HG03280 (cell line): ENCODE results near the gene FSHR.

Experiments
- ATAC-seq: cut with Tn5 transposase; IDR thresholded peaks from one replicate; pipeline ENCODE4 v1.9.1; 2021; ENCODE audit warnings: mild to moderate bottlenecking, moderate library complexity; ENCODE audit not compliant: unreplicated experiment

The FSHR gene

DNA sequence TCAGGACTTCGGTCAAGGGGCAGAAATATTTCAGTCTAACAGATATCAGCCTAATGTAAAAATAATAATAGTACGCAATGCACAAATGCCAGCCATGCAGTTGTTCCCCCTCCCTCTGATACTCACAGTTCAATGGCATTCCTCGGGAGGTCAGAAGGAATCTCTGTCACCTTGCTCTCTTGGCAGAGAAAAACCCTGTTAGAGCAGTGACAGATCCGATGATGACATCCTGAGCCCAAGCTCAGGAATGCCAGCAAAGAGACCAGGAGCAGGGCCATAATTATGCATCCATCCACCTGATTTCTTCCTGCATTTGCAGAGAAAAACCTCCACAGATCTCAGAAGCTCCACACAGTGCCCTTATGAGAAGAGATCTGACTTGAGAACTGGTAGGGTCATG lies at the start of gene FSHR:
Gene FSHR (minus strand): TSS at position 376 of the 400 bp plus-strand sequence. CDS start 98 bp downstream, at position 278.
- no peak for ATAC-seq

- no peak for ATAC-seq
These were observed 45.0 kb upstream of the FSHR start for GRCh38 chr2:49199266-49199665.

DNA sequence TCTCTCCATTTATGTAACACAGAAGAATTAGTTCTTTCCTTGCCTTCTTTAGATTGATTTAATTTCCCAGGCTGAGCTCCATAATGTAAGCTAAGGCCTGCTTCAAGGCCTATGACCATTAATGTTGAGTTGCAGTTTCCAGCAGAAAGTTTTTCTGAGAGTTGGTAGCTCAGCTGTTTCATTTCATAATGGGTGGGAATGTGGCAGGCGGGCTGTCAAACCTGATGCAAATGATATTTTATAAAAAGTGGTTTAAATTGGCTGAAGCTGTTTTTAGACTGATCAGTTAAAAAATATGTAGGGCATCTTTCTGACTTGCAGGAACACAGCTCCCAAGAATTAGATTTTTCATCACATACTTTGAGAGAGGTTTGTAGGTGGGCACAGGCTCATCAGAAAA lies 40.4 kb upstream of the FSHR start:
- ATAC-seq, result no peak

- ATAC-seq, result no peak
These were observed 37.7 kb upstream of the FSHR start for GRCh38 chr2:49192036-49192435.

- ATAC-seq, result no peak
These were observed 35.4 kb upstream of the FSHR start for GRCh38 chr2:49189512-49190225.

- ATAC-seq, result no peak
These were observed 31.8 kb upstream of the FSHR start for GRCh38 chr2:49186050-49186648.

DNA sequence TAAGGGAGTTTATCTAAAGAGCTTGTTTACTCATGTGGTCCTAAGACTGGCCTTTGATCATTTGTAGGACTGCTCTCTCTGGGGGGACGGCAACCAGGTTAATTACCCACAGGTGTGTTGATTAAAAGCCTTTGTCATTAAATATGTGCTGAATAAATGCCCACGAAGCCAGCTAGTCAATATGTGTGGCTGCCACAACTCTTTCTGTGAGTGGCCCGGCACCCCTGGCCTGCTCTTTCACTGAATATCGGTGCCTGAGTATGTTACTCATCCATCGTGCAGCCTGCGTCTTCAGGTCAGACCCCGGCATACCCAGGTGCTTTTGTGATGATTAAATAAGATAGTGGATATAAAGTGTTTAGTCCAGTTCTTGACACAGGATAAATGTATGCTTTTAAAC lies 24.3 kb upstream of the FSHR start:
- ATAC-seq, result no peak

- no peak for ATAC-seq
These were observed 22.9 kb upstream of the FSHR start for GRCh38 chr2:49177194-49177593.

DNA sequence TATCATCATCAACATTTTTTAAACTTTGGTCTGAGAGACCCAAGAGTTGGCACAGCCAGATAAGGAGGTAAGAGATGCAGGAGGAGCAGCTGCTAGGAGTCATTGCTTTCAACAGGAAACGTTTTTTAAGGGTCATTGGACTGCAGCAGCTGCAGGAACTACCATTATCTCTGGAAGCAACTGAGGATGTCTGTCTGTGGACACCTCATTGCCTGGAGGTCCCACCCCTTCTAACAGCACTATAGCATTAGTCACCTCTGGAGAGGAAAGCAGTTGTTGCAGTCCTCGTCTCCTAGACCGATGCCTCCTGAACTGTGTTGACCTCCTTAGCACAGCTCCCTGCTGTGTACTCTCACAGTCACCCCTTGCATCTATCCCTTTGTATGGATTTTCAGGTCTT lies 21.5 kb upstream of the FSHR start:
- ATAC-seq, result no peak

DNA sequence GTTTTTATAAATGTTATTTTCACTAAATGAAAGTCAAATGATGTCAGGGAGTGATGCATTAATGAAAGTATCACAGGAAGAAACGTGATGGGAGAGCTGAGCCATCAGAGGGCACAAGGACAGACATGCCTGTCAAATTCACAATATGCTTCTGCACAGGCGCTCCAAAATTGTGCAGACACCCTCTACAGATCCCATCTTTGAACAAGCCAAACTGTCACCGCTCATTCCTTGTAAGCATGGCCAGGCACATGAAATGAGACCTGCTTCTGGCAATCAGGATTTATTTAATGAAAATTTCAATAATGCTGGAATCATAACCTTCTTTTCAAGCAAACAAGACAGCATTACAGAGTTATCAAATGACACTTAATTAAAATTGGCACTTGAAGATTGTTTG lies 20.4 kb upstream of the FSHR start:
- ATAC-seq, result no peak

DNA sequence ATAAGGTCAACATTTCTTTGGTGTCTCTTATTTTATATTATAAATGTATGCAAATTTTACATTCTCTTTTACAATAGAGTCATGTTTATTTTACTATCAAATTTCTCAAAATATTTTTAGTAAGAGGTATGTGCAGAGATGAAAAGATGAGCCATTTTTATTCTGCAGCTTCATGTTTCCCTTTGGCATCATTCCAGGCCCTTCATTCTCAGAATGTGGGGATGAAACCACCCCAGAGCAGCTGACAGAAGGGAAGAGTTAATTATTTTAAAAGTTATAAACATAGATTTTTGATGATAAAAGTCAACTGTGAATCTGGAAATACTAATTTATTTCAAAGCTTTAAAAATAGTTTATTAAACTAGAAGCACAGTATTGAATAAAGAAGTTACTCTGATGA lies 12.8 kb upstream of the FSHR start:
- ATAC-seq, result no peak

- ATAC-seq, result no peak
These were observed 11.3 kb upstream of the FSHR start for GRCh38 chr2:49165662-49166061.

DNA sequence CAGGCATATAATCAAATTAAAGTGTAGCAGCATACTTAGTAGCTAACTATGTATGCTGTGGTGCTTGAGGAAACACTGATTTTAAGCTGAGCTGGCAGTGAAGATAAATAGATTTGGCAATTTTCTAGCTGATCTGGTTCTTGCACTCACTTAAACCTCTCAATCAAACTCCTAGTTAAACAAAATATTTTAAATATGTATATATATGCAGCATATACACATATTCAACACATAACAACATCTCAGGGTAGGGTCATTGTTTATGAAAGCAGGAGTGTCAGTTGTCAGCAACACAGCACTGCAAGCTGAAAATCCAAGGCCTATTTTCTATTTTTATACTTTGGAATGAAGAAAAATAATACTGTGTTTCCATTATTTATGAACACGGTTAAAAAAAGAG lies 10.4 kb upstream of the FSHR start:
- ATAC-seq, result no peak

DNA sequence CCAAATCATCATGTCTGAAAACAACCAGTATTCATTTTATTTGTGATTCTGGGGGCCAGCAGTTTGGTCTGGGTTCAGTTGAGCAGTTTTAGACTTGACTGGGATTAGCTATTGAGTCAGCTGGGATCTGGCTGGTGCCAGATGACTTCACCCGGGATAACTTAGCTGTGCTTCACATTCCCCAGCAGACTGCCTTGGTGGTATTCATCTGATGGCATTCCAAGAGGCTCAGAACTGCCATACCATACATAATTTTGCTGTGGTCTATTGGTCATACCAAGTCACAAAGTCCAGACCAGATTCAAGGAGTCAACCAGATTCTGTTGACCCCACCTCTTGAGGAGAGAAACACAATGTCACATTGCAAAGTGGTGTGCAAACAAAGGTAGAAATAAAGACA lies 7.8 kb upstream of the FSHR start:
- ATAC-seq, result no peak

- ATAC-seq, result no peak
These were observed 576 bp upstream of the FSHR start for GRCh38 chr2:49154891-49155290.

DNA sequence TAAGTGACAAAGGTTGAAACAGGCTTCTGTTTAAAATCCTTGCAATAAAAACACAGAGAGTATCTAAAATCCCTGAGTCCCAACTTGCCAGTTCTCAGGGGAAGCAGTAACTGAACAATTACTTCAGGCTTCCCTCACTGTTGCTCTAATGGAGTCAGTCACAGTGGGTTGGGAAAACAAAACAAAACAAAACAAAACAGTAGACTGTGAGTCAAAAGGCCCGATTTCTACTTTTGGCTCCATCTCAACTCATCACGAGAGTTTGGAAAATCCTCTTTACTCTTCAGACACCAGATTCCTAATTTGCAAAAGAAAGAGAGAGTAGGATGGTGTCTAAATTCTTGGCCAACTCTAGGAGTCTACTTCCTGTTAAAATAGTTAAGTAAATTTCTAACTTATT lies 1.1 kb downstream of the FSHR start:
- no peak for ATAC-seq

DNA sequence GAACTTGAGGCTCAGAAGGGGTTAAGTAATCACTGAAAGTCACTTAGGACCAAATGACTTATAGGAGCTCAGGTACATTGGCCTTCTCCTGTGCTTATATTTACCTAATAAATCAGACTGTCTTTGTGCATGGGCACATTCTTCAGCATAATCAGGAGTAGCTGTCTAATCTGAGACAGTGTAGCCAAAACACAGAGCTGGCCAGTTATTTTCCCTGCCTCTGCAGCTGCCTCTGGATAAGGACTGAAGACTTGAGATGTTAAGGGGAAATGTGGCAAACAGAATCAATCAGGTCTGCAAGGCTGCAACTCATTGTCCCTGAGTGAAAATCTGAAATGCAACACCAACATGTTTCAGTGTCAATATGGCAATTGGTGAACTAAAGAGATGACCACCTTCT lies 1.5 kb downstream of the FSHR start:
- ATAC-seq, result no peak

- ATAC-seq, result no peak
These were observed 7.9 kb downstream of the FSHR start for GRCh38 chr2:49146401-49146800.

GRCh38 chr2:49131801-49132200 lies 22.5 kb downstream of the FSHR start:
- no peak for ATAC-seq

DNA sequence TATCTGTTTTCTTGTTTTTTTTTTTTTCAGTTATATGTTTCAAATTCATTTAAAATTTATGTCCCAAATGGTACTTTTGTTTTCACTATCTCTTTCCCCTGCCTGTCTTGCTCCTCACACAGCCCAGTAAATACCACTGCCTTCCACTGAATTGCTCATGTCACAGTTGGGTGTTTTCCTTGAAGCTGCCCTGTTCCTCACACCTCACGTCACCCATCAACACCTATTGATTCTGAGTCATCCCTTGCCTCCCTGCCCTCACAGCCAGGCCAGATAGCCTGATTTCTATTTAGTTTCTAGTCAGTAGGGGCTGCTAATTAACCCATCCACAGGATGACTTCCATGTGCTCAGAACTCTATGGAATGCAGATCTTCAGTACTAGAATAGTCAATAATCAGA lies 25.3 kb downstream of the FSHR start:
- ATAC-seq, result no peak

DNA sequence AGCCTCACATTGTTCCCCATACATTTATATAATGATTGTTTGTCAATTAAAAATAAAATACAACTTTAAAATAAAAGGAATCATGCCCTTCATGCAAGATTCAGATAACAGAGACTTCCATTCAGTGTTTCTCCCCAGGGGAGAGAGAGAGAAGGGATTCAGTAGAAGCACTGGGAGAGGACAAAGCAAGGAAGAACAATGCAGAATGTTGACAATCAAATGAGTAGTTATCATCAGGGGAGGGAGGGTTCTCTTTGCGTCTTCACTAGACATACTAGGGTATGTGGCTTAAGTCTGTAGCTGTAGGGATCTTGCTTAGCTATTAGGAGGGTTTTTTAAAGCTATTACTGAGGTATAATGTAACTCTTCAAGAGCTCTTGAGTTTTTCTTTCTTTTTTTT lies 30.7 kb downstream of the FSHR start:
- no peak for ATAC-seq

DNA sequence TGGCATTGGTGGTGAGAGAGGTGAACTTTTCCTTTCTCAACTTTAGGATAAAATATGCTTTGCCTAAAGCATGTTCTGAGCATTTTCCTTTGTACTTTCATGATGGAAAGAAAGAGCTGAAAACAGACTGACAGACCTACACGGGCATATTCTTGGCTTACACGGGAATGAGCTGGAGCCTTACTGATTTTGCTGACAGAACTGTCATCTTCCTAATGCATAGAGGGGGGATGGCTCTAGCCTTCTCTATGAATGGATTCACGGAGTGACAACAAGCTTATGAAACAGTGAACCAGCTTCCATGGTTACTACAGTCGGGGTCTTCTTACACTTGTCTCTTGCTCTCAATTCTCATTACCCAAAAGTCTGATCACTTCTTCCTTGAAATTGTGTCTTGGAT lies 32.2 kb downstream of the FSHR start:
- ATAC-seq, result no peak

DNA sequence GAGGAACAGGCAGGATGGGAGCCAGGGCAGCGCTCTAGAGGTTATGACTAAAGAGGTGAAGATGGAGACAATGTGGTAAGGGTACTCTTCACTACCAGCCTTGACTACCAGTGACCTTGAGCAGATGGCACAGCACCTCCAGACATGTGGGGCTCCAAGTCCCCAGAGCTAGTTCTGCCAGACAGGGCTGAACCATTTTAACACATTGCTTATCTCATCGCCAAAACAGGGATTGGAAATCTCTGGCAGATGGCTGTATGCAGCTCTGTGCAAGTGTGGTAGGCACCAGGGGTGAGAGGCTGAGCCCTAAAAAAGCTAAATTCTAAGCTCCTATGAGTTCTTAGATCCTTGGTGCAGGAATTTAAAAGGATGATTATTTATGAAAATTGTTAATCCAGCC lies 41.3 kb downstream of the FSHR start:
- no peak for ATAC-seq
